HG02884 (cell line): ENCODE results near the gene STUB1.

Source experiments
- ATAC-seq: cut with Tn5 transposase; IDR thresholded peaks from one replicate; pipeline ENCODE4 v1.9.1; 2021; ENCODE audit warnings: mild to moderate bottlenecking, moderate library complexity; ENCODE audit not compliant: unreplicated experiment

Gene STUB1

GRCh38 chr16:662597-662996 lies 17.6 kb upstream of the STUB1 start:
- ATAC-seq = no peak

GRCh38 chr16:666572-666971 lies 13.6 kb upstream of the STUB1 start:
- ATAC-seq = no peak

- ATAC-seq = no peak
These were observed 13.0 kb upstream of the STUB1 start for GRCh38 chr16:667113-667779.

- ATAC-seq = peak; percentile 68
These were observed 12.3 kb upstream of the STUB1 start, which contains the start of gene RHOT2 for GRCh38 chr16:667780-668518. Gene RHOT2 (plus strand): TSS chr16:668132. CDS start chr16:668200, 68 bp downstream.

GRCh38 chr16:668519-669171 lies 11.6 kb upstream of the STUB1 start:
- ATAC-seq = peak; percentile 7

GRCh38 chr16:669666-670065 lies 10.5 kb upstream of the STUB1 start:
- ATAC-seq = no peak

GRCh38 chr16:670485-671352 lies 9.5 kb upstream of the STUB1 start:
- ATAC-seq = no peak

GRCh38 chr16:671353-672131 lies 8.7 kb upstream of the STUB1 start:
- no peak for ATAC-seq

GRCh38 chr16:672371-672770 lies 7.8 kb upstream of the STUB1 start:
- no peak for ATAC-seq

- no peak for ATAC-seq
These were observed 7.4 kb upstream of the STUB1 start for GRCh38 chr16:672851-673250.

GRCh38 chr16:673399-673991 lies 6.7 kb upstream of the STUB1 start:
- ATAC-seq = no peak

- ATAC-seq = no peak
These were observed 5.9 kb upstream of the STUB1 start for GRCh38 chr16:674214-674881.

- ATAC-seq = no peak
These were observed 5.0 kb upstream of the STUB1 start, which contains the start of gene RHBDL1 for GRCh38 chr16:674968-675883. Gene RHBDL1 (plus strand): TSS chr16:675671. CDS start chr16:675791, 120 bp downstream.

- ATAC-seq = no peak
These were observed 4.2 kb upstream of the STUB1 start for GRCh38 chr16:675884-676564.

- no peak for ATAC-seq
These were observed 3.7 kb upstream of the STUB1 start for GRCh38 chr16:676565-676902.

GRCh38 chr16:676913-677312 lies 3.3 kb upstream of the STUB1 start:
- ATAC-seq = no peak

- ATAC-seq = no peak
These were observed 2.7 kb upstream of the STUB1 start for GRCh38 chr16:677316-678190.
